AG10803 (cell line): ENCODE data around the gene LRRN1.

Experiments used
- DNase-seq: peaks from one replicate; pipeline ENCODE4 v3.0.0; 2010; ENCODE audit warnings: low read depth
- H3K4me3 ChIP-seq: 2 replicates; pipeline ENCODE4 v1.5.1; 2011; ENCODE audit warnings: mild to moderate bottlenecking, low read length, control low read depth
- TF ChIP-seq, protein P1 (sequence below): conservative IDR thresholded peaks from 2 replicates; pipeline ENCODE4 v1.5.1; 2011; ENCODE audit warnings: mild to moderate bottlenecking, low read length, control low read depth, inconsistent platforms

The LRRN1 gene

GRCh38 chr3:3893590-3893989, 94.4 kb downstream of the LRRN1 start:
- no peak for DNase-seq
- TF ChIP-seq, protein P1, sequence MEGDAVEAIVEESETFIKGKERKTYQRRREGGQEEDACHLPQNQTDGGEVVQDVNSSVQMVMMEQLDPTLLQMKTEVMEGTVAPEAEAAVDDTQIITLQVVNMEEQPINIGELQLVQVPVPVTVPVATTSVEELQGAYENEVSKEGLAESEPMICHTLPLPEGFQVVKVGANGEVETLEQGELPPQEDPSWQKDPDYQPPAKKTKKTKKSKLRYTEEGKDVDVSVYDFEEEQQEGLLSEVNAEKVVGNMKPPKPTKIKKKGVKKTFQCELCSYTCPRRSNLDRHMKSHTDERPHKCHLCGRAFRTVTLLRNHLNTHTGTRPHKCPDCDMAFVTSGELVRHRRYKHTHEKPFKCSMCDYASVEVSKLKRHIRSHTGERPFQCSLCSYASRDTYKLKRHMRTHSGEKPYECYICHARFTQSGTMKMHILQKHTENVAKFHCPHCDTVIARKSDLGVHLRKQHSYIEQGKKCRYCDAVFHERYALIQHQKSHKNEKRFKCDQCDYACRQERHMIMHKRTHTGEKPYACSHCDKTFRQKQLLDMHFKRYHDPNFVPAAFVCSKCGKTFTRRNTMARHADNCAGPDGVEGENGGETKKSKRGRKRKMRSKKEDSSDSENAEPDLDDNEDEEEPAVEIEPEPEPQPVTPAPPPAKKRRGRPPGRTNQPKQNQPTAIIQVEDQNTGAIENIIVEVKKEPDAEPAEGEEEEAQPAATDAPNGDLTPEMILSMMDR, result no peak
- H3K4me3 ChIP-seq, result no peak overlapping the region
